Superior temporal gyrus (tissue), 1 donor: ENCODE data around the gene KPNA1.

Experiments
- DNase-seq: peaks from one replicate; pipeline ENCODE4 v3.0.0-alpha.2; 2016; ENCODE audit errors: extremely low spot score

The KPNA1 gene

DNA sequence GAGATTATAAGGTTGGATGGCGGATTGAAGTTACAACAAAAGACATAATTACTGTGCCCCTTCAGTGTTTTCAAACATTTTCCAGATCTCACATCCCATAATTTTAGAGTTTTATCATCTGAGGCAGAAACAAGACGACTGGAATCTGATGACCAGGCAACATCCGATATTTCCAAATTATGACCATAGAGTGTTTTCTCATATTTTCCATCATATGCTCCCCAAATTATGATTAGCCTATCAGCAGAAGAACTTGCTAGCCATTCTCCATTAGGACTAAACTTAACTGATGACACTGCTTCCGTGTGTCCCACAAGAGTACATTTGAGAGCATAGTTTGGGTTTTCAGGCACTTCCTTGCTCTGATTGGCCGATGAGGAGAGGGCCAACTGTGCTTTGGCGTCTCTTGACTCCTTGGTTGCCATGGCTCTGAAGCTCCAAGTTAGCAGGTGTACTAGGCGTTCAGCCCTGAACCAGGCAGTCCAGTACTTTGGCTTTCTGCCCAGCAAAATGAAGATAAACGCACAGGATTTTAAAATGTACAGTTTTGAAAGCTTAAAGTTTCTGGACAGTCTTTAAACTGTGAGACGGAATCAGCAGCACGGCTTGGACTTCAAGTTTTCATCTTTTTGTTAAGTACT is 99.5 kb downstream of the KPNA1 start:
- peak; percentile 45 for DNase-seq

DNA sequence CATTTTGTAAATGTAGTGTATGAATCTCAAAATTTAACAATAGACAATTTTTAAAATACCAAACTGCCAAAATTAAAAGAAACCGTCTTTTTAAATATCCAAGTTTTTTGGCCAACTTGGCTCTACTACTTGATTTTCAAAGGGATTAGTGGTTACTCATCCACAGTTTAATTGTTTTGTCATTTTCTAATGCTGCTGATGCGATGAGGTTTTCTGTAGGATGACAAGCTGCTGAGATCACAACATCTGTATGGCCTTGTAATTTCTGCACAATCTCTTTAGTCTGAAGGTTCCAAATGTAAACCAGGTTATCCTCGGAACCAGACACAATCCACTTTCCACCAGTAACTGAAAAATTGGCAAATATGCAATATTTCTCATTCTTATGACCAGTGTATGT is 100.3 kb downstream of the KPNA1 start:
- no peak for DNase-seq

DNA sequence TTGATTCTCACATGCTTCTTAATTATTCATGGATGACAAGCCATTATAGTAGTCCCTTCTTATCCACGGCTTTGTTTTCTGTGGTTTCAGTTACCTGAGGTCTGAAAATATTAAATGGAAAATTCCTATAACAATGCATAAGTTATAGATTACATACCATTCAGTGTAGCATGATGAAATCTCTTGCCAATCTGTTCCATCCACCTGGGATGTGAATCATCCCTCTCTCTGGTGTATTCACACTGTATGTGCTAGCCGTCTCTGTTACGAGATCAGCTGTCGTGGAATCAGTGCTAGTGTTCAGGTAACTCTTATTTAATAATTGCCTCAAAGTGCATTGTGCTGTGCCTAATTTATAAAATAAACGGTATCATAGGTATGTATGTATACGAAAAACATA is 104.1 kb downstream of the KPNA1 start:
- DNase-seq = no peak

DNA sequence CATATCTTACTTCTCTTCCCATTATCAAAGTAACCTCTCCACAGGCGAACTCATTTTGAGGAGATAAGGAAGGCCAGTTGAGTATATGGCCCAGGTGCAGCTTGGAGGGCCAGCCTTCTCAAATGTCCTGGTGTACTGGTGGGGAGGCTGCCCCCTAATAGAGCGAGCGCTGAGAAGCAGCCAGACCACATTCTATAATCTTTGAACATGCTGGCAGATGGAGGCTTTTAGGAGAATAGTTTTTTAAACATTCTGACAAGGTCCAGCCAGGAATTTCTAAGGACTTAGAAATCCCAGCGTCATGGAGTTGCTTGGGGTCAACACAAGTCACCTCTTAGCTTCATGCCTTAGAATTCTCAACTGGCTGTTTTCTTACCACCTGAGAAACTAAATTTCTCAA is 104.6 kb downstream of the KPNA1 start:
- no peak for DNase-seq

DNA sequence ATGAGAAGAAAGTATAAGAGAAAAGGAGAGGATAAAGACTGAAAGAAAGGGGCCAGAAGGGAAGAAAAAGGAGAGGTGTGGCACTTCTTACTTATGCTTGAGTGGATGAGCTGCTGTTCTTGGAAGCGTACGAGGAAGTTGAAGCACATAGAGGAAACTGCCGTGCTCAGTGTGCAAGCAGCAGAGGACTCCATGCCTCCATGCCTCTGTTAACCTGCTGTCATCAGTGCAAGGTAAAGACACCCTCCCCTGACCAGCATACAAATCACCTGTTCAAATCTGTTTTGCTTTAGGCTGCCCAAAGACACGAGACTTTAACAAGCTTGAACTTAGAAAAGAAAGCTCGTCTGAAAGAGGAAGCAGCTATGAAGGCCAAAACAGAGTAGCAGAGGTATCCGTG is 105.3 kb downstream of the KPNA1 start:
- DNase-seq = no peak

DNA sequence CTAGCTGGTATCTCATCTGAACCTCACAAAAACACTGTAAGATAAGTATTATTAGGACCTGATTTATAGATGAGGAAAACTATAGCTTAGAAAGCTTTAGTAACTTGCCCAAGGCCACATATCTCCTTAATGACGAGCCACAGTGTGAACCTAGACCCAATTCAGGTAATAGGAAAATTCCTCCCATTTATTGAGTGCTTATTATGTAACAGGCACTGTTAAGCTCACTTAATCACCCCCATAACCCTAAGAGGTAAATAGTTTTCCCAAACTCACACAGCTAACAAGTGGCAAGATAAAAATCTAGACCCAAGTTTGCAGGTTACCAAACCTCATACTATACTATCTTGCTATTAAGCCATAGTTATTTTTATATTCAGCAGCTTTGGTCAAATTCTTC is 106.8 kb downstream of the KPNA1 start:
- DNase-seq = no peak

DNA sequence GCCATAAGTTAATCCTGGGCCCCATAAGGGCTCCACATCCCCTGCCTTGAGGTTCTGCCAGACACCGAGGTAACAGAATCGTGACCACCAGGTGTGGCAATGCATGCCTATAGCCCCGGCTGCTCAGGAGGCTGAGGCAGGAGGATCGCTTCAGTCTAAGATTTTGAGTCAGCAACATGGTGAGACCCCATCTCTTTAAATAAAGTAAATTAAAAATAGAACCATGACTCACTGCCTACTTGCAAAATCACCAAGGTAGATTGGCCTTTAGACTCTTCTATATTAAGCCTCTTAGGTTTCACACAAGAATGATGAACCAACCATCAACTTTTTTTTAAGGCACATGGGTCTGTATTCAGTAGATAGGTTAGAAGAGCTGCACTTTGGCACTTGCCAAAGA is 108.5 kb downstream of the KPNA1 start:
- DNase-seq = no peak

DNA sequence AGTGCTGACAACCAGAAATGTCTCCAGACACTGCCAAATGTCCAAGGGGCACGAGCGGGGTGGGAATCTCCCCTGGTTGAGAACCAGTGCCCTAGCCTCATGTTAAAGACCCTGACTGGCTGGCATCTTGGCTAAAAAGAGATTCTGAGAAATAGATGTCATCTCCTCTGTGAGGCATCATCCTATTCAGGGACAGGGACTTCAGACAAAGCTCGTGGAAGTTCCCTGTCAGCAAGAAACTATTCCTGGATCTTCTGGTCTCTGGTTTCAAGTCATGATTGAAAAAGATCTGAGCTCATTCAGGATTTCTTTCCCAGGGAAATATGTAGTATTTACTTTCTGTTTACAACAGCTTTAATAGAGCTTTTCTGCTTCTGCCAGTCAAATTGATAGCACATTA is 109.7 kb downstream of the KPNA1 start:
- no peak for DNase-seq

DNA sequence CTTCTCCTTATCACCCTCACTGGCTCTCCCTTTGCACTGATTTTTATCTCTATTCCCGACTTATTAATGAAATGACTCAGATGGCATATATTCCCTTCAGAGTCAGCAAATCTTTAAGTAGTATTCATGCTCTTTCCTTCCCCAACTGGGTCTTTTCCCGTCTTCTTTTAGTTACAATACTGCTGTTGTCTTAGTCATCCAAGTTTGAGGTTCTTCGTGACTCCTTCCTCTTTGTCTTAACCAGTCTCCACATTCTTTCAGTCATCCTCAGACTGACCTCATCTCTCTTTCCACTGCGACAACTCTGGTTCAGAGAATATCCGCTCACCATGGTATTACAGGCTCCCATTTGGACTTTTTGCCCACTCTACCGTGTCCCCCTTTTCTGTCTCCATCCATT is 111.2 kb downstream of the KPNA1 start:
- DNase-seq = no peak

DNA sequence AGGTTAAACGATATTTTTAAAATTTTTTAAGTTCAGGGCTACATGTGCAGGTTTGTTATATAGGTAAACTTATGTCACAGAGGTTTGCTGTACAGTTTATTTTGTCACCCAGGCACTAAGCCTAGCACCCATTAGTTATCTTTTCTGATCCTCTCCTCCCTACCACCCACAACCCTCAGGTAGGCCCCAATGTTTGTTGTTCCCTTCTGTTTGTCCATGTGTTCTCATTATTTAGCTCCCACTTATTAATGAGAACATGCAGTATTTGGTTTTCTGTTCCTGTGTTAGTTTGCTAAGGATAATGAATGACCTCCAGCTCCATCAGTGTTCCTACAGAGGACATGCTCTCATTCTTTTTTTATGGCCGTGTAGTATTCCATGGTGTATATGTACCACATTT is 115.8 kb downstream of the KPNA1 start:
- DNase-seq = no peak

DNA sequence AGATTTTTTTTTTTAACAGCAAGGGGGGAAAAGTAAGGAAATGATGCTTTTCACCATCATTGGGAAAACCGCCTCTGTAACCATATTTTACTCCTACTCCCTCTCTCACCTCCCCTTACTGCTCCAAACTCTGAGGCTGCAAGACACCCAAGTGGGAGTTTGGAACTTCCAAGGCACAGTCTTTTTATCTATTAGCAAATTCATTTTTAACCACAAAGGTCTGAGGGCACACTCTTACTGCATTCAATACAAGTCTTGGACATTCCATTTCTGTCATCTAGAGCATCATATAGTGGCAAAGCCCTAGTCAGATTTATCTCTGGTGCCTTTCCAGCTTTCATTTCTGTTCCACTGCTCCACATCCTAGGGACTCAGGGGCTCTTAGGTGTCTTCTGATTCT is 117.5 kb downstream of the KPNA1 start:
- no peak for DNase-seq

DNA sequence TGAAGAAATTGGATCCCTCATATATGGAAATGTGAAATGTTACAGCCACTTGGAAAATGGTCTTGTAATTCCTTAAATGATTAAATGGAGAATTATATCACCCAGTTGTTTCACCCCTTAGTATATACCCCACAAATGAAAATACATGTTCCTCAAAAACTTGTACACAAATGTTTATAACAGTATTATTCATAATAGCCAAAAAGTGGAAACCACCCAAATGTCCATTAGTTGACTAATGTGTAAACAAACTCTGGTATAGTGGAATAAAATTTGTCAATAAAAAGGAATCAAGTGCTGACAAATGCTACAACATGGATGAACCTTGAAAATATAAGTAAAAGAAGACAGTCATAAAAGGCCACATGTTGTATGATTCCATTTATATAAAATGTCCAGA is 118.2 kb downstream of the KPNA1 start:
- DNase-seq = no peak

DNA sequence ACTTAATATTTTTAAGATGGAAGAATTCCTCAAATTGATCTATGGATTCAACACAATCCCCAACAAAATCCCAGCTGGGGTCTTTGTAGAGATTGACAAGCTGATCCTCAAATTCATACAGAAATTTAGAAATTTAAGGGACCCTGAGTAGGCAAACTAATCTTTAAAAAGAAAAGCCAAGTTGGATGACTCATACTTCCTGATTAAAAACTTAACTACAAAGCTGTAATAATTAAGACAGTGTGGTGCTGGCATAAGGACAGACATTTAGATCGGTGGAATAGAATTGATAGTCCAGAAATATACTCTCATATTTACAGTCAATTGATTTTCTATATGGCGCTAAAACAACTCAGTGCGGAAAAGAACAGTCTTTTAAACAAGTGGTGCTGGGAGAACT is 119.2 kb downstream of the KPNA1 start:
- DNase-seq = no peak

DNA sequence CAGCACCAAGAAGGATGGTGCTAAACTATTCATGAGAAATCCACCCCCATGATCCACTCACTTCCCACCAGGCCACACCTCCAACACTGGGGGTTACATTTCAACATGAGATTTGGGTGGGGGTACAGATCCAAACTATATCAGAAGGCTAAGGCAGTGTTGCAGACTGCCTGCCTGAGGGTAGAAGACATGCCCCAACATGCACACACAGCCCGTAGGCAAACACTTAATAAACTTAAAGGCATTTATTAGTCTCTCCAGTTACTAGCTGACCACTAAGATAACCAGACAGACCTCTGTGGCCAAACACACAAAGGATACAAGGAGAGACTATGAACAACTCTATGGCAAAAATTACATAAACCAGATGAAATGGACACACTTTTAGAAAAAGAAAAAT is 120.6 kb downstream of the KPNA1 start:
- DNase-seq = no peak

DNA sequence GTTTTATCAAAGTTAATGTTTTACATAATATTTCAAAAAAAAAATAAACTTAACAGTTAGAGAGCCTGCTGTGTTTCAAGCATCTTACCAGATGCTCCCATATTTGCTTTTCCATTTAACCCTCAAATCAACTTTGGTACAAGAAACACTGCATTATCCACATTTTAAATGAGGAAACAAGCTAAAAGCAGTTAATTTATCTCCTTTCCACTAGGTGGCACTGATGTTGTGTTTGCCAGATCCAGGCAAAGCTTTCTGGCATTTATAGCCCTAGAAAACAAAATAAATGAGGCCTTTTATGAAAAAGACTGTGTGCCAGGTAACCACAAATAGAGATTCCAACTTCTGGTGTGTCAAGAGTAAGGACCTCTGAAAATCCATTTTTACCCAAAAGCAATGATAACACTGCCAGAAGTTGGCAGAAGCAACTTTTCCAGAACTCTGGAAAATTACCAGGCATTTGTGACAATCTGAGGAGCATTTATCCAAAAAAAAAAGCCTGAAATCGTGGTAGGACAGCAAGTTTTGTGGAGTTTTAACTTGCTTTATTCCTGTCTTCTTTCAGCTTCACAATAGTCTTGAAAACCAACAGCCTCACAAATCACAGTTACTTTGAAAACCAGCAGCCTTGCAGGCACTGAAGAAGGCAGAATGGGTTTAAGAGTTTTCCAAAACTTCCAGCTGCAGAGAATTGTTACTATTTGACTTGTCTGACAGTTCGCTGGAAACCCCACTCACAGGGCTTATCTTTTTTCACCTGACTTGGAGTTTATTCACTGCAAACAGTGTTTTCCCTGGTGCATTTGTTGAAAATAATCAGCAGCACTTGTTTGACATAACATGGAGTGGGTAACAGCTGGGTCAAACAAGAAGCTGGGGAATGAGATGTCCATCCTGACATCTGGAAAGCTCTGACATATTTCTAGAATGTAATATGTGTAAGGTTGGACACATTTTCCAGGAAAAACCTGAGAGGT is 121.6 kb downstream of the KPNA1 start:
- DNase-seq = peak; percentile 80

DNA sequence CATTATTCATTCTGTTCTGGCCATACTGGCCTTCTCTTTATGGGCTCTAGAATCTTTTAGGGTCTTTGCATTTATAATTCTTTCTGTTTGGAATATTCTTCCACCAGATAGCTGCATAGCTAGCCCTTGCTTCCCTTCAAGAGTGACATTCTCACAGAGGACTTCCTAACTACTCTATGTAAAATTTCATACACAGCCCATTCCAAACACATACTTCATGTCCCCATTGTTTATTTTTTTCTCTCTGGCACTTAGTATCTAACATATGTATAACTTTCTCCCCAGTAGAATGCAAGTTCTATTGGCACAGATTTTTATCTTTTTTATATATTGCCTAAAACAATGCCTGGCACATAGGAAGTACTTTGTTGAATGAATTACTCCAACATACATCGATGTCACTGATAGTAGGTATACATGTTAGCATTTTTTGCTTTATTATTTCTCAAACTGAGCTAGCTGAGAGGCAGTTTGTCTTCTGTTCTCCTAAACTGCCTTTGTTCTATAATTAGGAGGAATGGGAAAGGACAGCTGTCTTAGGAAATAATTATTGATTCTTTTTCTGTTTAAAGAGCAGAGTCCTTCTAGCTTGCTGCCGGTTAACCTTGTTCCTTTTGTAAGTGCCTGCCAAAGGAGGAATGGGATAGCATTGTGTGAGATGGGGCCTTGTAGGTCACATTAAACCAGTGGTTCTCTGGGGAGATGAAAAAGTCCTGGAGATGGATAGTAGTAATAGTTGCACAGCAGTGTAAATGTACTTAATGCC is 122.9 kb downstream of the KPNA1 start:
- no peak for DNase-seq

DNA sequence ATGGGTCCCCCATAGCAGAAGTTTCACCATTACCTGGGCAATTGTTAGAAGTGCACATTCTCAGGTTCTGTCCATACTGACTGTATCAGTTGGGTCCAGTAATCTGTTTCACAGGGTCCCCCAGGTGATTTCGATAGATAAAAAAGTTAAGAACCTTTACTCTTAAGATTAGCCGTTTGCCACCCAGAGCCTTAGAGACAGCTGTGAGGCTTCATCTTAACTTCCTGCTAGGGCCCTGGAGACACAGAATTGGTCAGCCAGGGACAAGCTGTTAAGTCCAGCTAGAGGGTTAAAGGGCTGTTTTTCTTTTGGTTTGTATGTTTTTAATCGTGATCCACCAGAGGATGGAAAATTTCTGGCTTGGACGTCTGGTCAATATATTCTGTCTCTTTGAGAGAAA is 124.1 kb downstream of the KPNA1 start:
- no peak for DNase-seq

DNA sequence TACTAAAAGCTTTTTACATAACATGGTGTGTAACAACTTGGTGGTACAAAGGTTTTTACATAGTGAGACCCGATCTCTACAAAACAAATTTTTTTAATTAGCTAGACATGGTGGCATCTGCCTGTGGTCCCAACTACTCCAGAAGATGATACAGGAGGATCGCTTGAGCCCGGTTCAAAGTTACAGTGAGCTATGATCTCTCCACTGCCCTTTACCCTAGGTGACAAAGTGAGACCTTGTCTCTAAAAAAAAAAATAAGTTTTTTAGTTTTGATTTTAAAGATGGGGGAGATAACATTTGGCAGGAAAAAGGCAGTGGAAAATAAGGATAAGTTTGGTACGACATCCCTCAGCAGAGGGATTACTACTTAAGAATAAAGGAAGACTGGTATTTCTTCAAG is 124.8 kb downstream of the KPNA1 start:
- no peak for DNase-seq

DNA sequence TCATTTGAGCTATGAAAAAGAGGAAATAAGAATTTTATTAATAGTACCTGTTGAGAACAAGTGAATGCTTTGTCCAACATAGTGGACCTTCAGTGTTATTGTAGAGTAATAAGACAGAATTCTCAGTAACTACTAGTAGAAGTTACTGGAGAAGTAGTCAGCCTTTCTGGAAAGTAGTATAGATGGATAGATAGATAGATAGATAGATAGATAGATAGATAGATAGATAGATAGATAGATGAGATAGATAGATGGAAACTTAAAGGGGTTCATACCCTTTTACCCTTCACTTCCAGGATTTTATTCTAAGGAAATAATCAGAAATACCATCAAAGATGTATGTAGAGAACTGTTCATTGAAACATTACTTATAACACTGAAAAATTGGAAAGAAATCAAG is 125.5 kb downstream of the KPNA1 start:
- no peak for DNase-seq

DNA sequence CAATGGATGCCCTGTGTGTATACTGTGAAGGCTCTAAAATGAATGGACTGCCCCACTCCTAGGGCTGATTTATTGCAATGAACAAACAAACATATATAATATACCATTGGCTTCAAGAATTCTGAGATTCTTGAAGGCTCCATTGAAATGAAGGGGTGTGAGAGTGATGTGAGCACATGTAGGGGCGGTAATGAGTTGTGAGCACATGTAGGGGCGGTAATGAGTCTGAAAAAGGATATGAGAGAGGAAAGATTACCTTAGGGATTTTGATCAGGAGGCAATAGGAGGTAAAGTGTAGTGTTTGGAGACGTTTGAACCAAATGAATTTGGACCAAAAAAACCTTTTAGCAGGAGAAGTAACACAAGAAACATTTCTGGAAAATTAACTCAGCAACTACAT is 127.0 kb downstream of the KPNA1 start:
- no peak for DNase-seq

DNA sequence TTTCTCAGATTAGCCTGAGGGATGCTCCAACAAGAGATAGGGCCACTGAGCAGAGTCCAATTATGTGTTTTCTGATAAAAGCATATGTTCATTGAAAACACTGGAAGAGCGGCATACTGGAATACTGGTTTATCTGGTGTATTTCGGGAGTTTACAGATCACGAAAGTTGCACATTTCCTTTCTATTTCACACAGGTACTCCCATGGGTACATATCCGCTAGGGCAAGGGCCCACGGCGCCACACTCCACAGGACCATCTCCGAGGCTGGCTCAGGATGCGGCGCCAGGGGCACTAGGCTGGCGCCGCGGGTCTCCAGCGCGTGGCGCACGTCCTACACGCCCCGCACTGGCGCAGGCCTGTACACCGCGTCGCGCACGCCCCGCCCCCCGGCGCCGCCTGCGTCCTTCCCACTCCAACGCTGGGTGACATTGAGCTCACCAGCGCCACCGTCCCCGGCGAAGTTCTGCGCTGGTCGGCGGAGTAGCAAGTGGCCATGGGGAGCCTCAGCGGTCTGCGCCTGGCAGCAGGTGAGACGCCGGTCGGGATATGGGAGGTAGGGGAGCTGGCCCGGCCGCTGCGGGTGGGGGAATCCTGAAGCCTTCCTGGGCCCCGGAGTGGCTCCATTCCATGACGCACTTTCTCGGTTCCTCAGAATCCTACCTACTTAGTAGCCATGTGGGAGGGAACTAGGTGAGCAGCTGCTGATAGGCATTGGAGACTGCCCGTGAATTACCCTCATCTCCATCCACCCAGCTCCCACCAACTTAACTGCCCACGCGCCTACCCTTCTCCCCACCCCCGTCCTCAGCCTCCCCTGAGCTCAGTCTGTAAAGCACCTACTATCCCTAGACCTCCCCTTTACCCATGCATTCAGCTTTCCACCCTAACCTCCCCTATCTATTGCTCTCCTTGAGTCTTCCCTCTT is 130.7 kb downstream of the KPNA1 start, which contains the start of gene FAM162A:
Gene FAM162A, plus strand, starts transcription at position 412 of the 927 bp plus-strand sequence. Its CDS starts 84 bp downstream, at position 496.
- peak; percentile 95 for DNase-seq
